Neuronal stem cell (in vitro differentiated cells): ENCODE results near the gene DRC7.
"Not testable (repeated sequence)": the region's sequence is repeated elsewhere in the genome, so short reads cannot be mapped to it uniquely, and the experiment has no call there.

Experiments
- DNase-seq: peaks from one replicate; pipeline ENCODE4 v3.0.0-alpha.2; 2013; ENCODE audit warnings: low spot score
- H2AFZ ChIP-seq: one replicate; pipeline ENCODE4 v1.6.1; 2013; ENCODE audit warnings: mild to moderate bottlenecking, low read length, inconsistent platforms
- H2AK5ac ChIP-seq: 2 replicates; pipeline ENCODE4 v1.6.1; 2013; ENCODE audit warnings: low read depth, mild to moderate bottlenecking, inconsistent platforms, low read length, moderate library complexity, mixed read lengths
- H2BK120ac ChIP-seq: 2 replicates; pipeline ENCODE4 v1.6.1; 2013; ENCODE audit warnings: low read depth, mild to moderate bottlenecking, inconsistent platforms, low read length, moderate library complexity, mixed read lengths
- H2BK12ac ChIP-seq: one replicate; pipeline ENCODE4 v1.6.1; 2013; ENCODE audit warnings: low read length, inconsistent platforms
- H2BK15ac ChIP-seq: 2 replicates; pipeline ENCODE4 v1.6.1; 2013; ENCODE audit warnings: mild to moderate bottlenecking, low read length, inconsistent platforms, mixed read lengths
- H2BK5ac ChIP-seq: one replicate; pipeline ENCODE4 v1.6.1; 2013; ENCODE audit warnings: inconsistent platforms, mild to moderate bottlenecking, low read length, moderate library complexity
- H3K14ac ChIP-seq: one replicate; pipeline ENCODE4 v1.6.1; 2013; ENCODE audit warnings: low read length, inconsistent platforms
- H3K18ac ChIP-seq: 2 replicates; pipeline ENCODE4 v1.6.1; 2013; ENCODE audit warnings: low read length, inconsistent platforms
- H3K23ac ChIP-seq: 2 replicates; pipeline ENCODE4 v1.6.1; 2013; ENCODE audit warnings: low read depth, mild to moderate bottlenecking, mixed read lengths, low read length, inconsistent platforms; ENCODE audit not compliant: poor library complexity
- H3K27ac ChIP-seq: replicated peaks from 3 replicates; pipeline ENCODE4 v1.5.1; 2013; ENCODE audit warnings: low read length, inconsistent platforms
- H3K27me3 ChIP-seq, 3 experiments: 2 replicates each; pipeline ENCODE4 v1.6.1; 2013; ENCODE audit warnings: low read length in 3 of 3, mild to moderate bottlenecking in 2 of 3, inconsistent platforms in 1 of 3, low read depth in 1 of 3, mixed read lengths in 1 of 3, moderate library complexity in 1 of 3; ENCODE audit not compliant: control insufficient read depth in 3 of 3, insufficient read depth in 3 of 3
- H3K36me3 ChIP-seq, 2 donors: replicated peaks in 1 of 2; 2 replicates each; pipeline ENCODE4 v1.6.1; 2013; ENCODE audit warnings: low read length in 2 of 2; ENCODE audit not compliant: control insufficient read depth in 2 of 2, insufficient read depth in 2 of 2
- H3K4ac ChIP-seq: 2 replicates; pipeline ENCODE4 v1.6.1; 2013; ENCODE audit warnings: inconsistent platforms, mild to moderate bottlenecking, low read length, moderate library complexity
- H3K4me1 ChIP-seq, 2 donors: 1 replicate in 1 of 2; 2 replicates in 1 of 2; pipeline ENCODE4 v1.6.1; 2013; ENCODE audit warnings: low read length in 2 of 2, low read depth in 1 of 2; ENCODE audit not compliant: control insufficient read depth in 2 of 2, insufficient read depth in 1 of 2
- H3K4me2 ChIP-seq: one replicate; pipeline ENCODE4 v1.6.1; 2013; ENCODE audit warnings: mild to moderate bottlenecking, low read length, inconsistent platforms; ENCODE audit not compliant: insufficient read depth, poor library complexity, severe bottlenecking
- H3K4me3 ChIP-seq, 2 donors: 2 replicates each; pipeline ENCODE4 v1.5.1; 2013; ENCODE audit warnings: low read length in 2 of 2, mild to moderate bottlenecking in 2 of 2, inconsistent platforms in 1 of 2, moderate library complexity in 1 of 2
- H3K79me1 ChIP-seq: one replicate; pipeline ENCODE4 v1.6.1; 2013; ENCODE audit warnings: low read depth, mild to moderate bottlenecking, inconsistent platforms, low read length, moderate library complexity
- H3K9ac ChIP-seq: one replicate; pipeline ENCODE4 v1.6.1; 2013; ENCODE audit warnings: mild to moderate bottlenecking, low read depth, low read length, inconsistent platforms; ENCODE audit not compliant: poor library complexity
- H3K9me3 ChIP-seq, 2 donors: replicated peaks in 1 of 2; 2 replicates each; pipeline versions ENCODE3 to v1.6.1; 2013; ENCODE audit warnings: low read length in 2 of 2, mild to moderate bottlenecking in 2 of 2, inconsistent platforms in 1 of 2, low read depth in 1 of 2, mixed read lengths in 1 of 2, moderate library complexity in 1 of 2; ENCODE audit not compliant: control insufficient read depth in 2 of 2, insufficient read depth in 1 of 2
- H4K8ac ChIP-seq: one replicate; pipeline ENCODE4 v1.6.1; 2013; ENCODE audit warnings: low read depth, mild to moderate bottlenecking, inconsistent platforms, low read length, moderate library complexity
- H4K91ac ChIP-seq: one replicate; pipeline ENCODE4 v1.6.1; 2013; ENCODE audit warnings: low read length, low read depth, mild to moderate bottlenecking, inconsistent platforms; ENCODE audit not compliant: poor library complexity
- WGBS, 2 donors: extraction: QIAGEN DNeasy Blood & Tissue Kit; methylation state at CpG; one replicate each; pipeline ENCODE4 v1.1.7; 2013; ENCODE audit warnings: missing lambda C conversion rate in 2 of 2, mixed read lengths in 1 of 2; ENCODE audit not compliant: insufficient read length in 2 of 2, insufficient replicate concordance in 1 of 2; ENCODE audit errors: extremely low coverage in 2 of 2; 5-methylcytosine and 5-hydroxymethylcytosine counted together

Gene DRC7

GRCh38 chr16:57746316-57746715 is 51.7 kb downstream of the DRC7 start:
- H3K79me1 ChIP-seq, H4K91ac ChIP-seq, H3K23ac ChIP-seq, H3K9me3 ChIP-seq, H3K18ac ChIP-seq, H3K4me3 ChIP-seq, H2AFZ ChIP-seq, H3K4me2 ChIP-seq, H3K27ac ChIP-seq, H4K8ac ChIP-seq, H3K27me3 ChIP-seq, H3K4me1 ChIP-seq, H3K14ac ChIP-seq, DNase-seq, H2BK12ac ChIP-seq, H3K4ac ChIP-seq, H2AK5ac ChIP-seq, H2BK5ac ChIP-seq, H2BK120ac ChIP-seq, H2BK15ac ChIP-seq, H3K9ac ChIP-seq: not testable (repeated sequence)
- whole genome bisulfite sequencing, 2 donors, result no CpG with 5 or more reads among the region's 7 CpGs
- H3K36me3 ChIP-seq, result peaks cover 11 to 54% of the 10 kb centered on the region in 2 donors

- no peak overlapping the region for H3K27ac ChIP-seq
Measured at GRCh38 chr16:57747091-57747490, 52.5 kb downstream of the DRC7 start.

GRCh38 chr16:57747496-57747895 is 52.9 kb downstream of the DRC7 start:
- H3K9ac ChIP-seq, result no peak overlapping the region
- no peak overlapping the region for H3K23ac ChIP-seq
- peak overlapping the region; percentile 7 for H2BK5ac ChIP-seq
- no peaks in the 10 kb centered on the region for H3K9me3 ChIP-seq
- H3K36me3 ChIP-seq, result peaks cover 16 to 54% of the 10 kb centered on the region in 2 donors
- H3K27me3 ChIP-seq, result no peaks in the 10 kb centered on the region
- WGBS, 2 donors, result no CpG with 5 or more reads among the region's 12 CpGs
- no peak overlapping the region for H3K14ac ChIP-seq
- no peaks in the 10 kb centered on the region for H3K79me1 ChIP-seq
- no peak overlapping the region for H3K18ac ChIP-seq
- H4K91ac ChIP-seq, result no peak overlapping the region
- H2BK15ac ChIP-seq, result no peak overlapping the region
- no peak overlapping the region for H2BK120ac ChIP-seq
- no peak overlapping the region for H3K4ac ChIP-seq
- no peak overlapping the region for H2AK5ac ChIP-seq
- no peak for DNase-seq
- no peak overlapping the region for H2BK12ac ChIP-seq
- no peak overlapping the region for H2AFZ ChIP-seq
- H3K4me1 ChIP-seq, result peaks cover 0 to 6% of the 10 kb centered on the region in 2 donors
- no peak overlapping the region for H3K4me2 ChIP-seq
- H3K4me3 ChIP-seq, result no peak overlapping the region
- H4K8ac ChIP-seq, result no peak overlapping the region
- H3K27ac ChIP-seq, result no peak overlapping the region

More at GRCh38 chr16:57747091-57747490, 52.5 kb downstream of the DRC7 start:
- Histone ChIP-seq H3K23ac (no peak overlapping the region), H3K4me1 (peaks cover 0 to 6% of the 10 kb centered on the region in 2 donors), H3K36me3 (peaks cover 16 to 54% of the 10 kb centered on the region in 2 donors), H3K14ac (no peak overlapping the region), H2AFZ (no peak overlapping the region), H2AK5ac (no peak overlapping the region), H2BK12ac (no peak overlapping the region), H4K8ac (no peak overlapping the region), H4K91ac (no peak overlapping the region), H2BK120ac (no peak overlapping the region), H3K4me3 (no peak overlapping the region), H3K4me2 (no peak overlapping the region), H3K9ac (no peak overlapping the region), H3K18ac (no peak overlapping the region), H3K9me3 (no peaks in the 10 kb centered on the region), H3K27me3 (no peaks in the 10 kb centered on the region), H2BK15ac (no peak overlapping the region), H3K79me1 (no peaks in the 10 kb centered on the region), H3K4ac (no peak overlapping the region), H2BK5ac (no peak overlapping the region)
- WGBS, 2 donors, result no CpG with 5 or more reads among the region's 7 CpGs
- DNase-seq, result no peak

GRCh38 chr16:57747996-57748395 is 53.4 kb downstream of the DRC7 start:
- Histone ChIP-seq H3K36me3 (peaks cover 16 to 52% of the 10 kb centered on the region in 2 donors), H3K27me3 (no peaks in the 10 kb centered on the region), H3K14ac (no peak overlapping the region), H3K9ac (no peak overlapping the region), H3K23ac (no peak overlapping the region), H3K4ac (no peak overlapping the region), H3K79me1 (no peaks in the 10 kb centered on the region), H4K91ac (no peak overlapping the region), H3K27ac (no peak overlapping the region), H3K4me1 (peaks cover 0 to 6% of the 10 kb centered on the region in 2 donors), H3K4me3 (no peak overlapping the region), H2BK15ac (no peak overlapping the region), H2AK5ac (no peak overlapping the region), H2BK5ac (peak overlapping the region; percentile 7), H2AFZ (no peak overlapping the region), H2BK120ac (no peak overlapping the region), H2BK12ac (no peak overlapping the region), H3K18ac (no peak overlapping the region), H3K4me2 (no peak overlapping the region), H3K9me3 (no peaks in the 10 kb centered on the region), H4K8ac (no peak overlapping the region)
- DNase-seq, result no peak
- no CpG with 5 or more reads among the region's 6 CpGs for WGBS, 2 donors
